GM06990 (cell line): ENCODE measurements around the gene RGS5.

Experiments used
- DNase-seq: peaks from one replicate; pipeline ENCODE4 v3.0.0-alpha.2; 2011; ENCODE audit not compliant: insufficient read length; ENCODE audit errors: extremely low read depth
- H3K27me3 ChIP-seq: replicated peaks from 2 replicates; pipeline ENCODE4 v1.6.0; 2011; ENCODE audit warnings: low read length; ENCODE audit not compliant: control insufficient read depth, insufficient read depth
- H3K36me3 ChIP-seq: 2 replicates; pipeline ENCODE4 v1.5.1; 2011; ENCODE audit warnings: low read length; ENCODE audit not compliant: control insufficient read depth, insufficient read depth
- H3K4me3 ChIP-seq: replicated peaks from 2 replicates; pipeline ENCODE4 v1.5.1; 2011; ENCODE audit warnings: low read depth, mild to moderate bottlenecking, control low read depth, low read length
- CTCF ChIP-seq: IDR thresholded peaks from 2 replicates; pipeline ENCODE4 v1.5.1; 2011; ENCODE audit warnings: low read length, control low read depth, mild to moderate bottlenecking, inconsistent platforms; ENCODE audit not compliant: insufficient read depth, poor library complexity, severe bottlenecking

The RGS5 gene

DNA sequence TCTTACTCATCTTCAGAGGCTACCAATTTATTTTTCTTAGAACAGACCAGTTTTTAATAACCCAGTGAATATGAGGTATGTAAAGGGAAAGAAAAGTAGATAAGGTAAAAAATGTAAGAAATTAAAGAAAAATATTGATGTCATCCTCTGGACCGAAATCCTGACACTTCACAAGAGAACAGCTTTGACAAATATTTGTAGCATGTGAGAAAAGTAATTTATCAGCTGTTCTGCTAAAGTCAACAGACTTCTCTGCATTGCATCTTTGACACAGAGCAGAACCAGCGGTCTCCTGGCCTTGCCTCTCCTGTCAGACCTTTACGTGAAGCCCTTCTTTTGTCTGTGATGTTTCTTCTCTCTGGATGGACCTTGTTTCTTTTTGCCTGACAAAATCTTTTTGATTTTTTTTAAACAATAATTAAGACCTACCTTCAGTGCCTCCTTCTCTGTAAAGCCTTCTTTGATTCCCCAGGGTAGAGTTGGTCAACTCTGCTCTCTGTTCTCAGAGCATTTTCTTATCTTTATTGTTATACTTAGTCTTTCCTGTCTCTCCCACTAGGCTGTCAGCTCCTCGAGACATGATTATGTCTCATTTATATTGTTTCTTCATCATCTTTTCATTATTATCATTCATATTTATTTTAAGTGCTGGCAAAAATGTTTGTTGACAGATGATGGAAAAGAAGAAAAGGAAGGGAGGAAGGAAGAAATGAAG, 98.2 kb downstream of the RGS5 start:
- Histone ChIP-seq H3K27me3 (no peaks in the 10 kb centered on the region), H3K36me3 (no peaks in the 10 kb centered on the region), H3K4me3 (no peak overlapping the region)
- no peak for DNase-seq
- TF ChIP-seq CTCF: no peak

DNA sequence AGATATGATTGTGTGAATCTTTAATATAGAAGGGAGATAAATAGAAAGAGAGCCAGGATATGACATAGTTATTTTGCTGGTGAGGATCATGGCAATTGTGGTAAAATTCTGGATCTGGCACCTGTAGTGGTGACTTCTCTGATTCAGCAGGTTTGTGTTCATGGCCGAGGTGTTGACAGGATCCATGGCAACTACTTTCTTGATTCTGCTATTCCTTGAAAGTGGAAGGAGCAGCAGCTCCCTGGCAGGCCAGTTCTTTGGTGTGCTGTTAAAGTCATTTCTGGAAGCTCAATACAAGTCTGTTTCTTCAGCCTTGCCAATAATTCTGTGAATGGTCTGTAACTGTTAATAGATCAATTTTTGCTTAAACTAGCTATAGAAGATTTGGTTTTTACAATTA, 100.1 kb downstream of the RGS5 start:
- H3K4me3 ChIP-seq: no peak overlapping the region
- TF ChIP-seq CTCF: no peak
- H3K36me3 ChIP-seq: no peaks in the 10 kb centered on the region
- DNase-seq: no peak
- no peaks in the 10 kb centered on the region for H3K27me3 ChIP-seq

GRCh38 chr1:163095213-163095612, 107.5 kb downstream of the RGS5 start:
- Histone ChIP-seq H3K4me3 (no peak overlapping the region), H3K36me3 (no peaks in the 10 kb centered on the region), H3K27me3 (no peaks in the 10 kb centered on the region)
- no peak for TF ChIP-seq CTCF
- no peak for DNase-seq

DNA sequence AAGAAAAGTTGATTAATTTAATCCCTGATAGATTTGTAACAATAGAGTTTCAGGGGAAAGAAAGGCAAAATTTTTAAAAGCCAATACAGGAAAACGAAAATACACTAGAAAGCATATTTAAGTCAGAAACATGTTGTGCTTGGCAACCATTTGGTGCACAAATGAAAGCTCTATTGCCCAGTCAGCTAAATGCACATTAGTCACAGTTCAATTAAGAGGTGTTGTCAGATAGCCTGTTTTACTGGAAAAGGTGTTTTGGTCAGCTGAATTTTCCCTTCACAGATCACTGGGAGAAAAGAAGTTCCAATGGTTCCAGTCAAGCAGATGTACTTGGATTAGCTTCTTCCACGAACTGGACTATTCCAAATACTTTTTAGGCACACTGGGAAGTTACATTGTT, 108.1 kb downstream of the RGS5 start:
- no peak for DNase-seq
- TF ChIP-seq CTCF: no peak
- H3K4me3 ChIP-seq: no peak overlapping the region
- no peaks in the 10 kb centered on the region for H3K36me3 ChIP-seq
- H3K27me3 ChIP-seq: no peaks in the 10 kb centered on the region

DNA sequence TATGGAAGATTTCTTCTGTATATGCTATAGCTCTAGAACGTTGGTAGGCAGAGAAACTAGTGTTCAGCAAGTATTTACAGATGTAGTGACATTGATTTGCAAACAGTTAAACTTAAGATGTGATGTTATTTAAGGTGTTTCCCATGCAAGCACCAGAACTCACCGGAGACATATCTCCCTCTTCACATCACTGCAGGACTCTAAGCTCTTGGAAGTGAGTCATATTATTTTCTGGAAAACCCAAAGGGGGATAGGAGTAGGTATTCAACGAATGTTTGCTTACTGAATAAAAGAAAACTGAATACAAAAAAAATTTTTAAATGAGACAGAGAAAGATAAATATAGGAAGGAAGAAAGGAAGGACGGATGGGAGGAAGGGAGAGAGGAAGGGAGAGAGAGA, 108.5 kb downstream of the RGS5 start:
- Histone ChIP-seq H3K4me3 (no peak overlapping the region), H3K36me3 (no peaks in the 10 kb centered on the region), H3K27me3 (no peaks in the 10 kb centered on the region)
- TF ChIP-seq CTCF: no peak
- no peak for DNase-seq

GRCh38 chr1:163093579-163093978, 109.1 kb downstream of the RGS5 start:
- TF ChIP-seq CTCF: no peak
- no peak for DNase-seq
- H3K36me3 ChIP-seq: no peaks in the 10 kb centered on the region
- H3K27me3 ChIP-seq: no peaks in the 10 kb centered on the region
- no peak overlapping the region for H3K4me3 ChIP-seq
